Activated CD4-positive, CD25-positive, alpha-beta regulatory T cell treated with anti-CD3 and anti-CD28 coated beads, Interleukin-2, amount 50 U/mL, for 16 hours (primary cell): ENCODE results near the gene LMX1A.

ENCODE experiments used
- DNase-seq: peaks from one replicate; pipeline ENCODE4 v3.0.0-alpha.2; 2020; ENCODE audit warnings: low read depth, low spot score

The LMX1A gene

DNA sequence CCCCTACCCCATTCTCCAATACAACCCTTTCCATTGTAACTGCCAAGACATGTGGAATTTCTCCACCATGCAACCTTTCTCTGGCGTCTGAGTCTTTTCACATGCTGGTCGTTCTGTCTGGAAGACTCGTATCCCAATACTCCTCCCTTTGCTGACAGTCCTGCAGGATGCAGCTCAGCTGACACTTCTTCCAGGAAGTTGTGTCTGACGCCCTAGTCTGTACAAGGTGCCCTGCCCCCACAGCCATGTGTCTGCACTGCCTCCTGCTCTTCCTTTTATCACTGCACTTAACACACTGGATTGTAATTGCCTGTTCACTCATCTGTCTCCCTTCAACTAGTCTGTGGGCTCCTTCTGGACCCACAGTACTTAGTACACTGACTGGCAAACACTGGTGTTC is 188.0 kb downstream of the LMX1A start:
- no peak for DNase-seq

DNA sequence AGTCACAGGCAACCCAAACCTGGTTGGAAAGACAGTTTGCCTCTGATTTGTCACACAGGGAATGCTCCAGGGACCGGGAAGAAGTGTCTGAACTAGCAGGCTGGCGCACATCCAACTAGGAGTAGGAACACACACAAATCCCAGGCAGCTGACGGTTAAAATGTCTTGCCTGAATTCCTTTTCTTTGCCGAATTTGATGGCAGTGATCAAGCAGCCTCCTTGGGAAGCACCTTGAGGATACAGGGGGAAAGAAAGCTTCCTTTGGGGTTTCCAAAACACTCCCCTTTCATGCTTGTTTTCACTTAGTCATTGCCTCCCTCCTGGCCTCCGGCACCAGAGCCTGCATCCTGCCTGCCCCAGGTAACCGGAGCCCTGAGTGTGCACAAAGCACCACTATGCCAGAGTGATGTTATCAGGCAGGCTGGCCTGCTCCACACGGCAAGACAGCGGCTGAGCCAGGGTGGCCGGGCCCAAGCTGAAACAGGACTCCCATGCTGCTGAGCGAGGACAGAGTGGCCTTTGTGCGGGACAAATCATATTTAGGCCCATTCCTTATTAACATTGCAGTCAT is 193.8 kb downstream of the LMX1A start:
- DNase-seq: no peak

DNA sequence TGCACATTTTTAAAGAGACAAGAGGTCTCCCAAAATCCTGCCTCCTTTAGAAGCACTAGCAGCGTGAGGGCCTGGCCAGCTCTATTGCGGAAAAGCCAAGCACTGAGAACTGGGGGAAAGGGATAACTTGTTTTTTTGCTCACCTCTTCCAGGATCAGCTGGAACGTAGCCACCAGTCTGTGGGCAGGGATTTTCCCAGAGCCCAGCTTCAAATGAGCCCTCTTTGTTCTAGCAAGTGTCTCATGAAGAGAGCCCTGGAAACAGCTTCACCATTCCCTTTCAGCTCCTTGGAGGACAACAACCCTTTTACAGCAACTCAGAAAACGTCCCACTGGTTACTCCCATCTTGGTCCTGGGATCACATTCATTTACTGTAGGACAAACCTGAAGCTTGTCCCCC is 195.4 kb downstream of the LMX1A start:
- DNase-seq: no peak

DNA sequence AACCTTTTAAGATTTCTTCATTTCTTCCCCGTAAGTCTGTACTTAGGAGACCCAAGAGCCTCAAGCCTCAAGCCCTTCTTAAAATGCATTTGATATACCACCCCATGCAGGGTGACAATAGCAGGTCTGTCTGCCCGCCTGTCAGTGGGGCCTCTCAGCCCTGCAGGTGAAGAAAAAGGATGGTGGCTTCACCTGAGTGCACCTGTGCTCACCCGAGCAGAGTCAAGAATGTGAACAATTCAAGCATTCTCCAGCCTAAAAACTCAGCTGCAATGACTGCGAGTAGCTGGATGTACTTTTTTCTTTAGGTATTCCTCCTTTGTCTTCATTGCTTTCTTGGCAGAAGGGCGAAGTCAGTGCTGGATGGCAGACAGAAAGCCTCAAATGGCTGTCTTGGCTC is 203.3 kb downstream of the LMX1A start:
- no peak for DNase-seq

DNA sequence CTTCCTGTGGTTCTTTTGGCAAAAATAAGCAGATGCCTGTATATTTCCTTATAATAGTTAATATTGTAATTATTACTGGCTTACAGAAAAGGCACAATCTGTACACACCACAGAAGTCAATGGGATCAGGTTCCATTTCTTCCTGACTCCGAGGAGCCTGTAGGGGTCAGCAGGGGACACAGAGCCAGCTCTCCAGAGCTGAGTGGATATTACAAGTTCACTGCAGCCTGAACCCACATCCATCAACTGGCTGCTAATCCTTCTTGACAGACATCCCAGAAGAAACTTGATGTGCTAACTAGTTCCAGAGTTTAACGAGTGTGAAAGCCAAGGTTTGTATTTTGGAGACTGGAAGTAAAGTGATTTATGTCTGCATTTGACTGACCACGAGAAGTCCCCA is 203.8 kb downstream of the LMX1A start:
- no peak for DNase-seq

DNA sequence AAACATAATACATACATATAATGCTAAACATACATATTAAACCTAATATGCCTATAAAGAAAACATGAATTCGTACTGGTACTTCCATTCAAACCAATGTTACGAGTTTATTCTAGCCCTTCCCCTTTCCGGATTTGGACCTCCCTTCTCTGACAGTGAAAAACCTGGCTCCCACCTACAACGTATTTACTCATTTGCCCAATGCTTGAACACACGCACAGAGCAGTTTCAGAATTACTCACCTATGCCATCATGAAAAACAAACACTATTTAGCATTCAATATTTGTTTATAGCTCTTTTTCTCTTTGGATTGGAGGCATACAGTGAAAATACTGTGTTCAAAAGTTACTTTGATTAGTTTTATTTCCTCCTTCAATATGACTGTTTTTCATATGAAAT is 204.4 kb downstream of the LMX1A start:
- DNase-seq: no peak
